GM21423 (cell line): ENCODE data around the gene CD63.
A peak's percentile ranks its signal among the peaks of the same experiment; 100 is the strongest.

Experiments
- ATAC-seq: cut with Tn5 transposase; IDR thresholded peaks from one replicate; pipeline ENCODE4 v1.9.1; 2021; ENCODE audit warnings: mild to moderate bottlenecking, moderate library complexity; ENCODE audit not compliant: unreplicated experiment

The CD63 gene

GRCh38 chr12:55741931-55742680, 13.3 kb upstream of the CD63 start:
- ATAC-seq, result no peak

GRCh38 chr12:55739025-55739378, 10.2 kb upstream of the CD63 start:
- ATAC-seq, result no peak

GRCh38 chr12:55738123-55739024, 9.6 kb upstream of the CD63 start:
- peak; percentile 85 for ATAC-seq

- ATAC-seq, result no peak
Observed at GRCh38 chr12:55737581-55738122, 8.8 kb upstream of the CD63 start.

GRCh38 chr12:55736780-55737580, 8.2 kb upstream of the CD63 start:
- no peak for ATAC-seq

GRCh38 chr12:55736076-55736475, 7.3 kb upstream of the CD63 start:
- no peak for ATAC-seq

- no peak for ATAC-seq
Observed at GRCh38 chr12:55734595-55734994, 5.8 kb upstream of the CD63 start.

GRCh38 chr12:55733858-55734257, 5.0 kb upstream of the CD63 start:
- ATAC-seq, result no peak

- no peak for ATAC-seq
Observed at GRCh38 chr12:55733021-55733555, 4.3 kb upstream of the CD63 start.

- ATAC-seq, result no peak
Observed at GRCh38 chr12:55732288-55732687, 3.5 kb upstream of the CD63 start.

- peak; percentile 49 for ATAC-seq
Observed at GRCh38 chr12:55729819-55730818, 1.3 kb upstream of the CD63 start.

GRCh38 chr12:55728186-55728938, 447 bp downstream of the CD63 start:
- ATAC-seq, result peak; percentile 4

- no peak for ATAC-seq
Observed at GRCh38 chr12:55727643-55728185, 1.1 kb downstream of the CD63 start.

- ATAC-seq, result no peak
Observed at GRCh38 chr12:55726971-55727370, 1.8 kb downstream of the CD63 start.

GRCh38 chr12:55725556-55725955, 3.3 kb downstream of the CD63 start:
- no peak for ATAC-seq

- no peak for ATAC-seq
Observed at GRCh38 chr12:55724940-55725309, 3.9 kb downstream of the CD63 start.

GRCh38 chr12:55724226-55724939, 4.4 kb downstream of the CD63 start:
- peak; percentile 29 for ATAC-seq
